ENCODE data around the gene HOXC11.

HOXC11 gene

DNA sequence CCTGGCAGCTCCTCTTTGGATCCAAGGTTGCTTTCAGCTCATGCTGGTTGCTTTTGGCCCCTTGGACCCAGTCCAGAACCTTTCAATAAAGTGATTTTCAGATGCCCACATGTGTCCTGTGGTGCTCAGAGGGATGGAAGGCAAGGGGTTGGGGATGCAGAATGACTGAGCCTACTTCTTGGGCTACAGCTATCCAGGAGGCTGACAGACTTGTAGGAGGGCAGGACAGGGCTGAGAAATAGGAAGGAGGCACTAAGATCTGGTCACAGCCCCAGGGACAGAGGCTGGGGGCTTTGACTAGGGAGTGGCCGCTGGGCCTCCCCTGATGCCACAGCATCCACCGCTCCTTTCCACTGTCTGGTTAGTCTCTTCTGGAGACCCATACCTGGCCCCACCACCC is 1.2 kb upstream of the HOXC11 start:
- in situ Hi-C loops (cut with HindIII; ENCODE audit: low sequenced_read_pairs): no loop called here

DNA sequence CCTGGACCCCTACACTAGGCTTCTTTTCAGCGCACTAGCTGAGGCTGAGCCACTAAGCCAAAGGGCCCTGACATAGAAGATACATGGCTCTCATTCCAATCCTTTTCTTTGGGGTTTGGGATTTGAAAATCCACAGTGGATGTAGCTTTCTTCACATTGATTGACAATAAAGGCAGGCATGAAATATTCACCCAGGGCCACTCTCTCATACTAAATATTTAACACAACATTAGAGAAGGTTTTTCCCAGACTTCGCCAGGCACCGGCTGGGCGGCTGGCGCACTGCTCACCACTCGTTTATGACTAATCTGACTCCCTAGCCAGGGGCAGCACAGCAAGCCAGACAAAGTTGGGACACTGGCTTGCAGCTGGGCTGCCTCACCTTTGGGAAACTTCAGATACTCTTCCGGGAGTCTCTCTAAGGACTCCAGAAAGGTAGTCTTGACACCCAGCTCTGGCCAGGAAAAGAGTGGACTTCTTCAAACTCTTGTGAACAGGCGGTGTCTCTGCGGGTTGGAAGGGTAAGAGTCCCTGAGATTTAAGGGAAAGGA is 699 bp upstream of the HOXC11 start:
- in situ Hi-C loops (cut with HindIII; ENCODE audit: low sequenced_read_pairs): no loop called here

DNA sequence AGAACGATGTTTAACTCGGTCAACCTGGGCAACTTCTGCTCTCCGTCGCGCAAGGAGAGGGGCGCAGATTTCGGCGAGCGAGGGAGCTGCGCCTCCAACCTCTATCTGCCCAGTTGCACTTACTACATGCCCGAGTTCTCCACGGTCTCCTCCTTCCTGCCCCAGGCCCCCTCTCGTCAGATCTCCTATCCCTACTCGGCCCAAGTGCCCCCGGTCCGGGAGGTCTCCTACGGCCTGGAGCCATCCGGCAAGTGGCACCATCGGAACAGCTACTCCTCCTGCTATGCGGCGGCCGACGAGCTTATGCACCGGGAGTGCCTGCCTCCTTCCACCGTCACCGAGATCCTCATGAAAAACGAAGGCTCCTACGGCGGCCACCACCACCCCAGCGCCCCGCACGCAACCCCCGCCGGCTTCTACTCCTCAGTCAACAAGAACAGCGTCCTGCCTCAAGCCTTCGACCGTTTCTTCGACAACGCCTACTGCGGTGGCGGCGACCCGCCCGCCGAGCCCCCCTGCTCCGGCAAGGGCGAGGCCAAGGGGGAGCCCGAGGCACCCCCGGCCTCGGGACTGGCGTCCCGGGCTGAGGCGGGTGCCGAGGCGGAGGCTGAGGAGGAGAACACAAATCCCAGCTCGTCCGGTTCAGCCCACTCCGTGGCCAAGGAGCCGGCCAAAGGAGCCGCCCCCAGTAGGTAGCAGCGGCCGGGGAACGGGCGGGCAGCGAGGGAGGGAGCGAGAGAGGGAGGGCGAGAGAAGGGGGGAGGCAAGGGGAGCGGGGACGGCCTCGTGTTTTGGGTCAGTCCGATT is 513 bp downstream of the HOXC11 start:
- in situ Hi-C loops (cut with HindIII; ENCODE audit: low sequenced_read_pairs): no loop called here

DNA sequence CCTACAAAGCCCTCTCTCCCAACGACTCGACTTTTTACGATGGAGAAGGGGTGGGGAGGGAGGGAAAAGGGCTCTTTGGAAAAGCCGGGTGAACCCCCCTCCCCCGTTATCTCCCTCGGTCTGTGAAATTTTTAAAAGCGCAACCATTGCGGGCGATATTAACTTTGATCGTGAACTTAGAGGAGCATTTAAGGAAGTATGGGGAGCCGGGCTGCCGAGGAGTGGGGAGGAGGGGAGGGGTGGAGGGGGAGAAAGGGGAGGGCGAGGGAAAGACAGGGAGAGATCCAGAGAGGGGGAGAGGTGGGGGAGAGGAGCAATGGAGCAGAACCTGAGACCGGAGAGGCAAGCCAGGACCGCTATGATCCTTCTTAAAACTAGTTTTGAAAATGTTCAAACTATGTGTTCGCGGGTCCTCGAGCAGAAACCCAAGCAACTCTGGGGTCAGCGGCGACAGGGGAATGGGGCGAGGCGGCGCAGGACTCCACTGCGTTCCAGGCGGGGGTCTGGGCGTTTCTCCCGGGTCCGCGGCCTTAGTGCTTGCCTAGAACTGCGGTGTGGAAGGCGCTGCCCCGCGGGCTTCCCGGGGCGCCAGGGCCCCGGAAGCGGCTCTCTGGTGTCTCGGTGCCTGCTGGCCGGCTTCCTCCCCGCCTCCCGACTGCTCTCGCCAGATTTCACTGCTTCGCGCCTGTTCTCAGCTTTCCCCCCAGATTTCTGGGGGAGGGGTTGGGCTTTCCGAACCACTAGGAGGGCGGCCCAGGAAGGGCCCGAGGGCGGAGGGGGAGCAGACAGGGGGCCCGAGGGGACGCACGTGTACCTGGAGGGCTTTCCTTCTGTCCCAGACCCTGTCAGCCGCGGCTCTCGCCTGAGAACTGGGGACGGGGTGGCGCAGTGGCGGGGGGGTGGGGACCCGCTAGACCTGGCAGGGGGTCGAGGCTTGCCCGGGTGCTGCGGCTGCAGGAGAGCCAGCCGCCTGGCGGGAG is 1.4 kb downstream of the HOXC11 start, which contains the start of gene HOTAIR:
Gene HOTAIR (minus strand): TSS at position 871 of the 980 bp plus-strand sequence.
- in situ Hi-C loops (cut with HindIII; ENCODE audit: low sequenced_read_pairs): no loop called here

DNA sequence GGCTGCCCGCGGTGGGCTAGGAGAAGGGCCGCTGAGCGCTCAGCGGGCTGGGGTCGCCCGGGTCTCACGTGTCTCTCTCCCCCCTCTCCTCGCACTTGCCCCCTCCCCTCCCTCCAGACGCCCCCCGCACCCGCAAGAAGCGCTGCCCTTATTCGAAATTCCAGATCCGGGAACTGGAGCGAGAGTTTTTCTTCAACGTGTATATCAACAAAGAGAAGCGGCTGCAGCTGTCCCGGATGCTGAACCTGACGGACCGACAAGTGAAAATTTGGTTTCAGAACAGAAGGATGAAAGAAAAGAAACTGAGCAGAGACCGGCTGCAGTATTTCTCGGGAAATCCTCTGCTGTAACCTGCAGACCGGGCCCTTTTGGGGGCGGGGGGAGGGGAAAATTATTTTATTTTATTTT is 2.1 kb downstream of the HOXC11 start:
- in situ Hi-C loops (cut with HindIII; ENCODE audit: low sequenced_read_pairs): no loop called here

DNA sequence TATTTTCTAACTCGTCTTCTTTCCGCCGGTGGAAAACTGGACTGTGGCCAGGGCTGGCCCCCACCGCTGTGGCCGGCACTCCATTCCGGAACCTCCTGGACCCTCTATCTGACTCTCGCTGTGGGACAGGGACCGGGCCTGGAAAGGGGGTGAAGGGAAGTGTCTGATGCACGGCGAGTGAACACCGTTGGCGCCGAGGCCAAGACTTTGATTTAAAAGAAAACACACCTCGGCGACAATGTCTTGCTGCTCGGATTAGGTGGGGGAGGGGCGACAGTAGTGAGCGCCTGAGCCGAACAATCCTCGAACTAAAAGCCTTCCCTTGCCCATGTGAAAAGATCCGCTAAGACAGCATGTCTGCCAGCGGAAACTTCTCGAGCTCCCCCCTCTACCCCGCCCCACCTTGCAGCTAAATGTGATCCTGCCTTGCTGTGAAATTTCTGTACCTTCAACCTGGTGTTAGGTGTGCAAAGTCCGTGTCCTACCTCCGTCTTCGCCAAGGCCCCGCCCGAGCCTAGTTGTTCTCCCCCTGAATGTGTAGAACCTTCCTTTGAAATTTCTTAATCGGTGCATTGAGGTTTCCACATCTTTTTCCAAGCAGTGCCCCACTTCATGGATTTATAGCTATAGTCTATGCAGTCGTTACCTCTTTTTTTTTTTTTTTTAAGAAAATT is 2.7 kb downstream of the HOXC11 start:
- in situ Hi-C loops (cut with HindIII; ENCODE audit: low sequenced_read_pairs): no loop called here

DNA sequence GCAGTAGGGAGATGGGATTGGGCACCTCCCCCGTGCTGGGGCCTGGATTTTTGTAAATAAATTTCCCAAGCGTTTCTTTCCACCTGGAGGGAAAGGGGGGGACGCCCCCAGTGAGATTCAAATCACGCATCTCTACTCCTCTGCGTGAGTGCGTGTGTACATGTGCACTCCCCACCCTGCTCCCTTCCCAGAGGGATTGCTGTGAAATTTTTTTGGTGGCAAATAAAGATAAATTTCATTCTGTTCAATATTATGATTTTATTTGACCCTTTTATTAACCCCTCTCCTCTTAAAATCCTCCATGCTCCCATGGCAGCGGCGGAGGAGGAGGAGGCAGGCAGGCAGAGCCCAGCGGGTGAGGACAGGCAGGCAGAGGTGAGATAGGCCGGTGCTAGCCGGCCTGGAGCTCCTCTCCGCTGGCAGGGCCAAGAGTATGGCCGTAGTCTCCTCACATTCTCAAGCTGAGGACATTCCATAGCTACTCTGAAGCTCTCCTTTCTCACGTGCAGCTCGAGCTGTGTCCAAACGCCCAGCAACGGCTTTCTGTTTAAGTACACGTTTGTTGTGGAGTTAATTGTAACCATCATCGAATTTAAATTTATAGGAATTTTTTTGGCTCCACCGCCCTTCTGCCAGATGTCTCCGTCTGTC is 3.4 kb downstream of the HOXC11 start:
- in situ Hi-C loops (cut with HindIII; ENCODE audit: low sequenced_read_pairs): no loop called here

DNA sequence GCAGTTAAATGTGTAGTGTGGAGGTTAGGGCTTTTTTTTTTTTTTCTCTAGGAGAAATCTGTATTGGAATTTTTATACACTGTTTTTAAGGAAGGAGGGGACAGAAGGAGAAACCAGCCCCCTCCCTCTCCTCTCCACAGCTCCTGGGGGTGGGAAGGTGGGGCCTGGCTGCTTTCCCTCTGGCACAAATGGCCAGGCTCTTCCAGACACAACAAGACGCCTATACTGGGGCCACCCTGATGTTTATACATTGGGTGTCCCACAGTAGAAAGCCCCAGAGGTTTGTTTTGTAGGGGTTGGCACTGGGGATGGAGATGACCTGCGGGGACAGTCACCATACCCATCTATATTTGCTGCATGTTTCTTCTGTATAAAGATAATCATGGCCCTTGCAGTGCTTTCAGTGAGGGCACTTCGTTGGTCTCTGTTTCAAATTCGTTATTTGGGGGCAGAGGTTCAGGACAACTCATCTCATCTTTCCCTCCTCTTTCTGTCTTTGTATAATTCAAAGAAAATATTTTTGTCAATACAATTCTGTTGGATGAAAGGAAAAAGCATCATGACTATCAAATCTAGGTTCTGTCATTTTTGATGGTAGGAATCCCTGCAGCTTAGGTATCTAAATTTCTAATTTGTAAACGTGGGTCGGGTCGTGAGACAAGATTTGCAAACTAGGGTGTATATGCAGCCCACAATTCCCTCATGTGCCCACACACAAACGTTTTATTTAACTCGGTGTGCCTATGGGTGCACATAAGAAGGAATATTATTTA is 4.1 kb downstream of the HOXC11 start:
- in situ Hi-C loops (cut with HindIII; ENCODE audit: low sequenced_read_pairs): no loop called here

DNA sequence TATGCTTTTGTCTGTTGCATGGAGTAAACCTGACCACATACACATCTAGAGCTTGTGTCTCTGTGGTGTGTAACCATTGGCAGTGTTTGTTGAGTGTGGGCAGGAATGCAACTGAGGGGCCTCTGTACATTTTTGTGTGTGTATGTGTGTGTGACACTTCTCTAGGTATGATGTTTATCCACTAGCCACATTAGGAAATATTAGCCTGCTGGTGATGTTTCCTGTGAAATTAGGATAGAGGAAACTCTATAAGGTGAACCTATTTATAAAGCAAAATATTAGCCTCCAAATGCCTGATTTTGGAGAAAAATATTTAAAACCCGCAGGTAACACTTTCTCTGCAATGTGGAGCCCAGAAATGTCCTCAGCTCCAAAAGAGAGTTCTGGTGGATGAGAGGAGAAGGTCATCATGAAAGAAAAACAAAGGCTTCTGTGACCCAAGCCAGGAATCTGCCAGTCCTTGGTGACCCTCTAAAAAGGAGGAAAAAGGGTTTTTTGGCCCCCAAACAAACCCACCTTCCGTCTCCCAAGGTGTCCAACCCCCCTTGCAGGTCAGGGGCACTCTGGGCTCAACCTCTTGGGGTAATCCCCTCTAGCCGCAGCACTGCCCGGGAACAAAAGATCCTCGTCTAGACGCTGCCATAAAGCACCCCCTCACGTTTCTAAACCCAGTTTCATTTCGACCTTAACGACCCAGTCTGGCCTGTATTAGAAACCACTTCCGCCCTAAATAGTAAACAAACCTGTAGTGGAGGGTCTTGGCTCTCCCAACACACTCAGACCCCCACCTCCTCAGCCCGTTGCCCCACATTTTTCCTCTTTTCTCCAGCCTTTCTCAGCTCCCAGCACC is 4.9 kb downstream of the HOXC11 start:
- in situ Hi-C loops (cut with HindIII; ENCODE audit: low sequenced_read_pairs): no loop called here

DNA sequence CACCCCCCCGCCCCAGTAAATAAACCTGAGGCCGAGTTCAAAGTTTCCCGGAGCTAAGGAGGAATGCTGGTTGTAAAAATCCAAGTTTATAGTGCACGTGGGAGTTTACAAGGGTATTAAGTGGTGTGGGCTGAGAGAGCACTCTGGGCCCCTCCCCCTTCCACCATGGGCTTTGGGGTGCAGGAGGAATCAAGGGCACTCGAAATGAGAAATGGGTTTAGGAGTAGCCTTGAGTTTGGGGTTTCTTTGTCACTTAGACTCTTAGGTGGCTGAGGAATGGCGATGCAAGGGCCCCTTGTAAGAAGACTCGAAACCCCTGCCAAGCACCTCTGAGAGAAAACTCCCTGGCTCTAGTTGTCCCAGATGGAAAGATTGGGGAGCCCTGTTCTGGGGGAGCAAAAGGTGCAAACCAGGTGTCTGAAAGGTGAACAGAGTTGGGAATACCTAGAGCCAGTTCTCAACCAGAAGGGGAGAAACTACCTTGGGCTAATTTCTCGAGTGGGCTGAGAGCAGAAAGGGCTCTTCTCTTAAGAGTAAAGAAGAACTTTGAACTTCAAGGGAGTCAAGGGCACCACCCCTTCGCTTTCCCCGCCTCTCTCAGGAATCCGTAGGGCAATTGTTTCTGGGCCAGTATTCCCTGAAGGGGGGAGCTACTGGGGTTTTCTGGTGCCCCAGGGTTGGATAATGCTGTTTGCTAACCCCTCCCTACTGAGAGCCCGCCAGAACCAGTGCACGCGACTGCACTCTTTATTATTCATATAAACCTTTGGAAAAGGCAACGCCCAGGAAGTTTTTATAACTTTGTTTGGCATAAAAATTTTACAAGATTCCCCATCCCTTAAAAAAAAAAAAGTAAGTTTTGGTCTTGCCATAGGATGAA is 5.8 kb downstream of the HOXC11 start:
- in situ Hi-C loops (cut with HindIII; ENCODE audit: low sequenced_read_pairs): no loop called here

DNA sequence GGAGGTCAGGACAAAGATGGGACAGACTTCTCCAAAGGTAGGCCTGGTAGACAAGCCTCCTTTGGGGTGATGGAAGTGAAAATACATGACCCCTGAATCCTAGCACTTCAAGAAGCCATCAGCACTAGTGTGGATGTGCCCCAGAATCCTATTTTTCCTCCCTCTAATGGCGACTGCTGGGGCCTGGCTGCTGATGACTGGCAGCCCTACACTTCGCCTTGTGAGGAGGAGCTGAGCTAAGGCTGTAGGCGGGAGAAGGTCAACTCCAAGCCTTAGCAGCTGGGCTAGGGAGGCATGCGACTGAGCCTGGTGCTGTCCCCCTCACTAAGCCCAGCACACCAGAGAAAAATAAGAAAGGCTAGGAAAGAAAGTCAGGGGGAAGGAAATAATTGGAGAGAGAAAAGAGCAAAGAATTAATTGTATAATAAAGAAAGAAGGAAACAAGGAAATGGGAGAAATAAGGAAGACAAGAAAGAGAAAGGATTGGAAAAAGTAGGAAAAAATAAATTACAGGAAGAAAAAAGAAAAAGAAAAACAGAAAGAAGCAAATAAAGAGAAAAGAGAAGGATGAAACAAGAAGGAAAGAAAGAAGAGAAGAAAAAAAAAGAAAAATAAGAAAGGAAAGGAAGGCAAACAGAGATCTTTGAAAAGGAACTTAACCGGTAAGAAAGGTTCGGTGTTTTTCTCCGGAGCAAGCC is 7.3 kb downstream of the HOXC11 start:
- in situ Hi-C loops (cut with HindIII; ENCODE audit: low sequenced_read_pairs): loop anchor here (5.0 kb wide), 1 partner anchor 38 kb away; no protein-coding TSS in a partner anchor

DNA sequence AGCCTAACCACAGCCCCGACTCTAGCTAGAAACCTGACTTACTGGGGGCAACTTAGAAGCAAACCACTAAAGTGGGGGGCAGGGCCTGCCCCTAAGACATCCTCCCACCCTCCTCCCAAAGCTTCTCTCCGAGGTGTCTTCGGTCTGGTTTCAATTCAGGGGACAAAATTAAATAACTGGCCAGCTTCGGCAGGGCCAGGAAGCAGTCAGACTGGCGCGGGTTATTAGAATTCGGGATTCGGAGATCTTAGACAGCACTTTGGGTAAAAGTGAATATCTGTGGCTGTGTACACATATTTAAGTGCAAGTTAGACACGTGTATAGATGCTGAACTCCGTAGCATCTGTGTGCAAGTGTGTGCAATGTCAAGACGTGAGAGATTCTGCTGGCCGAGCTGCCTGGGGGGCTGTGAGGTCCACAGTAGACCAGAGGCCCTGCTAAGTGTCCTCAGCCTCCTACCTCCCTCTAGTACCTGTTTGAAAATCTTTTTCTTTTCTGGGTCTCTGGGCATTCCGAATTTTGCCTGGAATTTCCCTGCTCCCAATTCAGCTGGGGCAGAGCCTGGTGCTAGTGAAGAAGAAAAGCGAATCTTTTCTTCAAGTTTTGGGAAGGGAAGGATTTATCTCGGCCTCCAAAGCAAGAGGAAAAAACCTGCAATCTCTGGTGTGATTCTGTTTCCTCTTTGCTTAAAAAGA is 8.0 kb downstream of the HOXC11 start:
- in situ Hi-C loops (cut with HindIII; ENCODE audit: low sequenced_read_pairs): loop anchor here (5.0 kb wide), 1 partner anchor 39 kb away; no protein-coding TSS in a partner anchor

DNA sequence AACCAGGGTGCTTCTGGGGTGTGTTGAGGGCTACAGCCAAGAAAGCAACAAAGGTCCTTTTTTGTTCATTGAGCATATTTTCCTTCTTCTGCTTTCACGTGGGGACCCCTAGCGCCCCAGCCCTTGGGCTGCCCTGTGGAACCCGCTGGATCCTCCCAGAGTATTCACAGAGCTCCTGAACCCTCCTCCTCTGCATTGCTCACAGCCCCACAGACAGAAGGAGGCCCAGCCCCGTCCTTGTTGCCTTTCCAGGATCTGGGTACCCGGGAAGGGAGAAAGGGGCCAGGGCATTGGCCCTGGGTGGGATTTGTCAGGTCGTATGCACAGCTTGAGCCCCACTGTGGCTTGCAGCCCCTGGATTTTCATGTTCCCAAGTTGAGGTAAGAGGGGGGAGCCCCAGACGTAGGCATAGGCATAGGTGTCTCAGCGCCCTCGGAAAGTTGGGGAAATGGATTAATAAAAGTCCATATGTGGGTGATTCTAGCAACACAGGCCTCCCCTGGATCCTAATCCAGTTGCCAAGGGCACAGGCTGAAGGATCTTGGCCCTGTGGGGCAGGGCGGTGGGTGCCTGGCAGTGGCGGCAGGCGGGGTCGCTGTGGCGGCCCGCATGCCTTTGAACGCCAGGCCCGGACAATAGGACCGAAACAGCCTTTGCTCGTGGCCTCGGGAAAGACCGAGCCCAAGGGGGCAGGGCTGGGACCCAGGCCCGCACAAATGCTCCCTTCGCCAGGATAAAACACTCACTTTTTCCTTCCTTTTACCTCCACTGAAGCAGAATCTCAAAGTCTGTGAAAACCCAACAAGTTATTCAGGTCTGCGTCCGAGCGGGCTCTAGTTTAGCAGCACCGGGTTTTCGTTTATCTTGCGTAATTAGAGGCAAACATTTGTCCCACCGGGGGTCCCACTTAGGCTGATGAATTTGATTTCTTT is 9.0 kb downstream of the HOXC11 start:
- in situ Hi-C loops (cut with HindIII; ENCODE audit: low sequenced_read_pairs): loop anchor here (5.0 kb wide), 1 partner anchor 40 kb away; no protein-coding TSS in a partner anchor

DNA sequence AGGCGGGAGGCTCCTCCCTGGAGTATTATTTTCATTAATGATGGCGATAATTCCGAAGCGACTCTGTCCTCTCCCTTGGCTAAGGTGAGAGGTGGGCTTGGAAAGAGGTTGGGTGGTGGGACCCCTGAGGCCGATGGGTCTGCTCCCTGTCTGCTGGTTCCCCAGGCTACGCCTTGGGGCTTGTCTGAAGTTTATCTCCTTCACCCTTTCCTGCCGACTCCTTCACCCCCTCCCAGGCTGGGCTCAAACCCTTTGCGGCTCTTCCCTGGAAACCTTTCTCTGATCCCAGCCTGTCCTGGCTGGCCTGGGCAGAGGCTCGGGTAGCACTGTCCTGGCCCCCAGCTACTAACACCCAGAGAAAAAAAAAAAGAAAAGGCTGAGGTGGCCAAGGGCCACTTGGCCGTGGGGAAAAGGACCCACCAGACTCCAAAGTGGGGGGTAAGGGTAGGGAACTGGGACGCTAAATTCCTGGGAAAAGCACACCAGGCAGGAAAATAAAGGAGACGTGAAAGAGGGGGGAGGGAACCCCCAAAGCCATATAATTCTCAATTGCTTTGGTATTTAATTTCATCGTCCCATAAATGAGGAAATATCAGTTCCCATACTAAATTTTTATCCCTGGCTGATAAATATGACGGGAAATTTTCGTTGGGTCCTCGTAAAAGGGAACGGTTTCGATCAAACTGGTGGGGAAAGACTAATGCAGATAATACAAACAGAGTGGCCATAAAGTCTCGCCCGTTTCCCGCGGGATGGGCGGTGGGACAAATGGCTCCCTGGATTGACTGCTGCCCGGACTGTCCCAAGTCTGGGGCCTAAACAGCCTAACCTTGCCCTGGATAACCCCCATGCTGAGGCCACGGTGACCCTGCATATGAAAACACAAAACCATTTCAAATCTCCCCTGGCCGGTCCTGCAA is 10.0 kb downstream of the HOXC11 start:
- in situ Hi-C loops (cut with HindIII; ENCODE audit: low sequenced_read_pairs): loop anchor here (5.0 kb wide), 1 partner anchor 41 kb away; no protein-coding TSS in a partner anchor

Measured in endothelial cell of hepatic sinusoid (primary cell).